ENCODE results near the gene KDM3B. TPM values are rescaled to one million over a fixed set of nuclear protein-coding genes. Genes with fewer than 3 reads are reported as not detected.
A peak's percentile ranks its signal among the peaks of the same experiment; 100 is the strongest.

The KDM3B gene
- total and polyA plus RNA-seq, 9 of the 15 experiments (the other 6 are each of a cell fraction or from before 2014, with no cell fraction given): 13.8 to 62.8 (median 41.9) TPM

DNA sequence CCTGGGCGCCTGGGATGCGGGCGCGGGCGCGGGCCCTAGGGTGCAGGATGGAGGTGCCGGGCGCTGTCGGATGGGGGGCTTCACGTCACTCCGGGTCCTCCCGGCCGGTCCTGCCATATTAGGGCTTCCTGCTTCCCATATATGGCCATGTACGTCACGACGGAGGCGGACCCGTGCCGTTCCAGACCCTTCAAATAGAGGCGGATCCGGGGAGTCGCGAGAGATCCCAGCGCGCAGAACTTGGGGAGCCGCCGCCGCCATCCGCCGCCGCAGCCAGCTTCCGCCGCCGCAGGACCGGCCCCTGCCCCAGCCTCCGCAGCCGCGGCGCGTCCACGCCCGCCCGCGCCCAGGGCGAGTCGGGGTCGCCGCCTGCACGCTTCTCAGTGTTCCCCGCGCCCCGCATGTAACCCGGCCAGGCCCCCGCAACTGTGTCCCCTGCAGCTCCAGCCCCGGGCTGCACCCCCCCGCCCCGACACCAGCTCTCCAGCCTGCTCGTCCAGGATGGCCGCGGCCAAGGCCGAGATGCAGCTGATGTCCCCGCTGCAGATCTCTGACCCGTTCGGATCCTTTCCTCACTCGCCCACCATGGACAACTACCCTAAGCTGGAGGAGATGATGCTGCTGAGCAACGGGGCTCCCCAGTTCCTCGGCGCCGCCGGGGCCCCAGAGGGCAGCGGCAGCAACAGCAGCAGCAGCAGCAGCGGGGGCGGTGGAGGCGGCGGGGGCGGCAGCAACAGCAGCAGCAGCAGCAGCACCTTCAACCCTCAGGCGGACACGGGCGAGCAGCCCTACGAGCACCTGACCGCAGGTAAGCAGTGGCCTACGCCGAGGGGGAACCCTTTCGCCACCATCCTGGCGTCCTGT, 113.0 kb downstream of the KDM3B start, which contains the start of gene EGR1 (continued):
- TF ChIP-seq NFE2L1 (tag; IDR thresholded peaks at IDR 0.05; ENCODE audit: borderline replicate concordance, low read depth) (no peak), KLF1 (tag; IDR thresholded peaks at IDR 0.05) (peak; percentile 97), ZNF23 (CRISPR knock-in tag; IDR thresholded peaks at IDR 0.05) (no peak), MXI1 (IDR thresholded peaks at IDR 0.05; ENCODE audit: low read depth, low read length) (0 out of 2 replicates have a peak, but pooled peaks have one; percentile 22), FOXK1 (CRISPR knock-in tag; IDR thresholded peaks at IDR 0.05; ENCODE audit: borderline replicate concordance) (0 out of 2 replicates have a peak, but pooled peaks have one; percentile 82), ZNF24 (IDR thresholded peaks at IDR 0.05) (0 out of 2 replicates have a peak, but pooled peaks have one; percentile 21), DDX20 (tag; IDR thresholded peaks at IDR 0.05; ENCODE audit: low read depth) (no peak), HDAC1 (IDR thresholded peaks at IDR 0.05) (no peak), CTBP1 (IDR thresholded peaks at IDR 0.05; ENCODE audit: borderline replicate concordance) (no peak; the same call in 1 of the 2 replicates), TOE1 (IDR thresholded peaks at IDR 0.05; ENCODE audit: borderline replicate concordance) (0 out of 2 replicates have a peak, but pooled peaks have one; percentile 59), TOE1 (CRISPR knock-in tag; IDR thresholded peaks at IDR 0.05; ENCODE audit: borderline replicate concordance, low read depth) (no peak)
- TF ChIP-seq, protein P1, sequence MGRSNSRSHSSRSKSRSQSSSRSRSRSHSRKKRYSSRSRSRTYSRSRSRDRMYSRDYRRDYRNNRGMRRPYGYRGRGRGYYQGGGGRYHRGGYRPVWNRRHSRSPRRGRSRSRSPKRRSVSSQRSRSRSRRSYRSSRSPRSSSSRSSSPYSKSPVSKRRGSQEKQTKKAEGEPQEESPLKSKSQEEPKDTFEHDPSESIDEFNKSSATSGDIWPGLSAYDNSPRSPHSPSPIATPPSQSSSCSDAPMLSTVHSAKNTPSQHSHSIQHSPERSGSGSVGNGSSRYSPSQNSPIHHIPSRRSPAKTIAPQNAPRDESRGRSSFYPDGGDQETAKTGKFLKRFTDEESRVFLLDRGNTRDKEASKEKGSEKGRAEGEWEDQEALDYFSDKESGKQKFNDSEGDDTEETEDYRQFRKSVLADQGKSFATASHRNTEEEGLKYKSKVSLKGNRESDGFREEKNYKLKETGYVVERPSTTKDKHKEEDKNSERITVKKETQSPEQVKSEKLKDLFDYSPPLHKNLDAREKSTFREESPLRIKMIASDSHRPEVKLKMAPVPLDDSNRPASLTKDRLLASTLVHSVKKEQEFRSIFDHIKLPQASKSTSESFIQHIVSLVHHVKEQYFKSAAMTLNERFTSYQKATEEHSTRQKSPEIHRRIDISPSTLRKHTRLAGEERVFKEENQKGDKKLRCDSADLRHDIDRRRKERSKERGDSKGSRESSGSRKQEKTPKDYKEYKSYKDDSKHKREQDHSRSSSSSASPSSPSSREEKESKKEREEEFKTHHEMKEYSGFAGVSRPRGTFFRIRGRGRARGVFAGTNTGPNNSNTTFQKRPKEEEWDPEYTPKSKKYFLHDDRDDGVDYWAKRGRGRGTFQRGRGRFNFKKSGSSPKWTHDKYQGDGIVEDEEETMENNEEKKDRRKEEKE (IDR thresholded peaks at IDR 0.05; ENCODE audit: borderline replicate concordance in 1 of 2, control insufficient read depth in 1 of 2, low read depth in 2 of 2, low read length in 1 of 2): peak in 1 of 2 experiments; percentile 98; a peak in 2 of 4 replicates
- TF ChIP-seq, protein P2, sequence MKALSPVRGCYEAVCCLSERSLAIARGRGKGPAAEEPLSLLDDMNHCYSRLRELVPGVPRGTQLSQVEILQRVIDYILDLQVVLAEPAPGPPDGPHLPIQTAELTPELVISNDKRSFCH (CRISPR knock-in tag; IDR thresholded peaks at IDR 0.05): no peak
- TF ChIP-seq, protein P2 (tag; IDR thresholded peaks at IDR 0.05): 0 out of 2 replicates have a peak, but pooled peaks have one; percentile 8
- TF ChIP-seq, protein P3, sequence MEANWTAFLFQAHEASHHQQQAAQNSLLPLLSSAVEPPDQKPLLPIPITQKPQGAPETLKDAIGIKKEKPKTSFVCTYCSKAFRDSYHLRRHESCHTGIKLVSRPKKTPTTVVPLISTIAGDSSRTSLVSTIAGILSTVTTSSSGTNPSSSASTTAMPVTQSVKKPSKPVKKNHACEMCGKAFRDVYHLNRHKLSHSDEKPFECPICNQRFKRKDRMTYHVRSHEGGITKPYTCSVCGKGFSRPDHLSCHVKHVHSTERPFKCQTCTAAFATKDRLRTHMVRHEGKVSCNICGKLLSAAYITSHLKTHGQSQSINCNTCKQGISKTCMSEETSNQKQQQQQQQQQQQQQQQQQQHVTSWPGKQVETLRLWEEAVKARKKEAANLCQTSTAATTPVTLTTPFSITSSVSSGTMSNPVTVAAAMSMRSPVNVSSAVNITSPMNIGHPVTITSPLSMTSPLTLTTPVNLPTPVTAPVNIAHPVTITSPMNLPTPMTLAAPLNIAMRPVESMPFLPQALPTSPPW (CRISPR knock-in tag; IDR thresholded peaks at IDR 0.05): peak; percentile 78
- TF ChIP-seq, protein P4, sequence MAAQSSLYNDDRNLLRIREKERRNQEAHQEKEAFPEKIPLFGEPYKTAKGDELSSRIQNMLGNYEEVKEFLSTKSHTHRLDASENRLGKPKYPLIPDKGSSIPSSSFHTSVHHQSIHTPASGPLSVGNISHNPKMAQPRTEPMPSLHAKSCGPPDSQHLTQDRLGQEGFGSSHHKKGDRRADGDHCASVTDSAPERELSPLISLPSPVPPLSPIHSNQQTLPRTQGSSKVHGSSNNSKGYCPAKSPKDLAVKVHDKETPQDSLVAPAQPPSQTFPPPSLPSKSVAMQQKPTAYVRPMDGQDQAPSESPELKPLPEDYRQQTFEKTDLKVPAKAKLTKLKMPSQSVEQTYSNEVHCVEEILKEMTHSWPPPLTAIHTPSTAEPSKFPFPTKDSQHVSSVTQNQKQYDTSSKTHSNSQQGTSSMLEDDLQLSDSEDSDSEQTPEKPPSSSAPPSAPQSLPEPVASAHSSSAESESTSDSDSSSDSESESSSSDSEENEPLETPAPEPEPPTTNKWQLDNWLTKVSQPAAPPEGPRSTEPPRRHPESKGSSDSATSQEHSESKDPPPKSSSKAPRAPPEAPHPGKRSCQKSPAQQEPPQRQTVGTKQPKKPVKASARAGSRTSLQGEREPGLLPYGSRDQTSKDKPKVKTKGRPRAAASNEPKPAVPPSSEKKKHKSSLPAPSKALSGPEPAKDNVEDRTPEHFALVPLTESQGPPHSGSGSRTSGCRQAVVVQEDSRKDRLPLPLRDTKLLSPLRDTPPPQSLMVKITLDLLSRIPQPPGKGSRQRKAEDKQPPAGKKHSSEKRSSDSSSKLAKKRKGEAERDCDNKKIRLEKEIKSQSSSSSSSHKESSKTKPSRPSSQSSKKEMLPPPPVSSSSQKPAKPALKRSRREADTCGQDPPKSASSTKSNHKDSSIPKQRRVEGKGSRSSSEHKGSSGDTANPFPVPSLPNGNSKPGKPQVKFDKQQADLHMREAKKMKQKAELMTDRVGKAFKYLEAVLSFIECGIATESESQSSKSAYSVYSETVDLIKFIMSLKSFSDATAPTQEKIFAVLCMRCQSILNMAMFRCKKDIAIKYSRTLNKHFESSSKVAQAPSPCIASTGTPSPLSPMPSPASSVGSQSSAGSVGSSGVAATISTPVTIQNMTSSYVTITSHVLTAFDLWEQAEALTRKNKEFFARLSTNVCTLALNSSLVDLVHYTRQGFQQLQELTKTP (IDR thresholded peaks at IDR 0.05; ENCODE audit: low read depth in 1 of 2, partially characterized antibody in 2 of 2): peak; percentile 72 to 73
